Mesenchymal stem cell (in vitro differentiated cells and primary cell): ENCODE data around the gene ARID5B.
A peak's percentile ranks its signal among the peaks of the same experiment; 100 is the strongest.

ENCODE experiments used
- DNase-seq: peaks from one replicate; pipeline ENCODE4 v3.0.0-alpha.2; 2013
- H2AFZ ChIP-seq: one replicate; pipeline ENCODE4 v1.6.1; 2013; ENCODE audit warnings: low read depth, mild to moderate bottlenecking, control low read depth, inconsistent platforms, low read length, moderate library complexity
- H2AK5ac ChIP-seq: 2 replicates; pipeline ENCODE4 v1.6.1; 2013; ENCODE audit warnings: low read length, moderate library complexity, mild to moderate bottlenecking, inconsistent platforms; ENCODE audit not compliant: severe bottlenecking
- H2BK120ac ChIP-seq: one replicate; pipeline ENCODE4 v1.6.1; 2013; ENCODE audit warnings: low read depth, mild to moderate bottlenecking, inconsistent platforms, low read length, moderate library complexity
- H2BK12ac ChIP-seq, 2 experiments: one replicate each; pipeline ENCODE4 v1.6.1; 2013; ENCODE audit warnings: inconsistent platforms in 2 of 2, low read length in 2 of 2, mild to moderate bottlenecking in 2 of 2, moderate library complexity in 2 of 2, control low read depth in 1 of 2
- H2BK15ac ChIP-seq: one replicate; pipeline ENCODE4 v1.6.1; 2013; ENCODE audit warnings: mild to moderate bottlenecking, low read depth, inconsistent platforms; ENCODE audit not compliant: poor library complexity, severe bottlenecking
- H2BK5ac ChIP-seq: 2 replicates; pipeline ENCODE4 v1.6.1; 2013; ENCODE audit warnings: low read depth, mild to moderate bottlenecking, low read length, control low read depth, inconsistent platforms; ENCODE audit not compliant: poor library complexity, severe bottlenecking
- H3K14ac ChIP-seq, 2 experiments: one replicate each; pipeline ENCODE4 v1.6.1; 2013; ENCODE audit warnings: inconsistent platforms in 2 of 2, low read length in 2 of 2, control low read depth in 1 of 2, mild to moderate bottlenecking in 1 of 2, moderate library complexity in 1 of 2
- H3K18ac ChIP-seq, 2 experiments: one replicate each; pipeline ENCODE4 v1.6.1; 2013; ENCODE audit warnings: inconsistent platforms in 2 of 2, low read length in 2 of 2, control low read depth in 1 of 2, low read depth in 1 of 2, mild to moderate bottlenecking in 1 of 2
- H3K23ac ChIP-seq, 2 experiments: one replicate each; pipeline ENCODE4 v1.6.1; 2013; ENCODE audit warnings: inconsistent platforms in 2 of 2, low read length in 2 of 2, mild to moderate bottlenecking in 2 of 2, moderate library complexity in 2 of 2, control low read depth in 1 of 2
- H3K27ac ChIP-seq: 2 replicates; pipeline ENCODE4 v1.5.1; 2013; ENCODE audit warnings: mild to moderate bottlenecking, moderate library complexity, low read length, control low read depth, inconsistent platforms; ENCODE audit not compliant: poor library complexity, severe bottlenecking
- H3K27me3 ChIP-seq, 2 experiments: 2 replicates each; pipeline versions ENCODE4 v1.6.1 to v1.7.0; 2013; ENCODE audit warnings: low read length in 2 of 2, mild to moderate bottlenecking in 2 of 2, moderate library complexity in 2 of 2, control low read depth in 1 of 2, inconsistent platforms in 1 of 2; ENCODE audit not compliant: control insufficient read depth in 1 of 2, insufficient read depth in 1 of 2
- H3K36me3 ChIP-seq, 2 experiments: 2 replicates each; pipeline versions ENCODE4 v1.6.1 to v1.7.0; 2013; ENCODE audit warnings: low read length in 2 of 2, control low read depth in 1 of 2, inconsistent platforms in 1 of 2, low read depth in 1 of 2, mild to moderate bottlenecking in 1 of 2; ENCODE audit not compliant: insufficient read depth in 2 of 2, control insufficient read depth in 1 of 2
- H3K4ac ChIP-seq, 2 experiments: one replicate each; pipeline ENCODE4 v1.6.1; 2013; ENCODE audit warnings: inconsistent platforms in 2 of 2, low read length in 2 of 2, mild to moderate bottlenecking in 2 of 2, moderate library complexity in 2 of 2, control low read depth in 1 of 2, low read depth in 1 of 2
- H3K4me1 ChIP-seq: 2 replicates; pipeline ENCODE4 v1.6.1; 2013; ENCODE audit warnings: low read depth, low read length, control low read depth; ENCODE audit not compliant: control insufficient read depth, insufficient read depth
- H3K4me2 ChIP-seq: 2 replicates; pipeline ENCODE4 v1.6.1; 2013; ENCODE audit warnings: low read length, mild to moderate bottlenecking, inconsistent platforms; ENCODE audit not compliant: poor library complexity, severe bottlenecking
- H3K4me3 ChIP-seq, 2 experiments: 2 replicates each; pipeline versions ENCODE4 v1.5.1 to v1.7.0; 2013; ENCODE audit warnings: low read length in 2 of 2, mild to moderate bottlenecking in 2 of 2, control low read depth in 1 of 2, low read depth in 1 of 2; ENCODE audit not compliant: insufficient read depth in 1 of 2
- H3K79me1 ChIP-seq: replicated peaks from 2 replicates; pipeline ENCODE4 v1.6.1; 2013; ENCODE audit warnings: mild to moderate bottlenecking, control low read depth, low read length, inconsistent platforms; ENCODE audit not compliant: poor library complexity, severe bottlenecking
- H3K9ac ChIP-seq: 2 replicates; pipeline ENCODE4 v1.7.0; 2013; ENCODE audit warnings: mild to moderate bottlenecking, low read length, moderate library complexity
- H3K9me3 ChIP-seq: 2 replicates; pipeline ENCODE4 v1.7.0; 2013; ENCODE audit warnings: mild to moderate bottlenecking, low read length; ENCODE audit not compliant: control insufficient read depth
- H4K8ac ChIP-seq: one replicate; pipeline ENCODE4 v1.6.1; 2013; ENCODE audit warnings: inconsistent platforms, mild to moderate bottlenecking, low read length, moderate library complexity
- H4K91ac ChIP-seq: one replicate; pipeline ENCODE4 v1.6.1; 2013; ENCODE audit warnings: mild to moderate bottlenecking, low read length, inconsistent platforms
- WGBS: methylation state at CpG from one replicate; pipeline ENCODE4 v1.1.7; 2013; ENCODE audit warnings: mixed read lengths; 5-methylcytosine and 5-hydroxymethylcytosine counted together

Gene ARID5B

GRCh38 chr10:62109587-62110293 is 208.2 kb downstream of the ARID5B start:
- H4K8ac ChIP-seq: no peak overlapping the region
- no peak overlapping the region for H2AK5ac ChIP-seq
- no peaks in the 10 kb centered on the region for H3K36me3 ChIP-seq
- no peaks in the 10 kb centered on the region for H3K79me1 ChIP-seq
- no peak overlapping the region for H4K91ac ChIP-seq
- no peak overlapping the region for H2BK5ac ChIP-seq
- H3K14ac ChIP-seq: no peak overlapping the region
- no peak overlapping the region for H3K9ac ChIP-seq
- no peak overlapping the region for H3K4me3 ChIP-seq
- H3K4ac ChIP-seq: no peak overlapping the region
- H3K9me3 ChIP-seq: no peaks in the 10 kb centered on the region
- H3K27ac ChIP-seq: no peak overlapping the region
- no peak overlapping the region for H3K4me2 ChIP-seq
- H2BK12ac ChIP-seq: peak overlapping the region in 1 of 2 experiments; percentile 41
- no peak for DNase-seq
- H3K23ac ChIP-seq: no peak overlapping the region
- no peak overlapping the region for H3K18ac ChIP-seq
- no peaks in the 10 kb centered on the region for H3K27me3 ChIP-seq
- no peak overlapping the region for H2BK120ac ChIP-seq
- 100% methylated on average over 1 of the region's 1 CpG for WGBS
- H2AFZ ChIP-seq: no peak overlapping the region
- peaks cover 2% of the 10 kb centered on the region for H3K4me1 ChIP-seq
- no peak overlapping the region for H2BK15ac ChIP-seq

- Histone ChIP-seq H3K36me3 (no peaks in the 10 kb centered on the region), H3K9ac (no peak overlapping the region), H3K4ac (no peak overlapping the region), H2AK5ac (no peak overlapping the region), H3K18ac (no peak overlapping the region), H3K23ac (no peak overlapping the region), H2BK12ac (no peak overlapping the region), H2AFZ (no peak overlapping the region), H3K4me2 (no peak overlapping the region), H3K9me3 (no peaks in the 10 kb centered on the region), H3K4me3 (no peak overlapping the region), H3K4me1 (no peaks in the 10 kb centered on the region), H2BK120ac (no peak overlapping the region), H3K79me1 (no peaks in the 10 kb centered on the region), H3K27me3 (no peaks in the 10 kb centered on the region), H4K91ac (no peak overlapping the region), H2BK15ac (no peak overlapping the region), H3K14ac (no peak overlapping the region), H3K27ac (no peak overlapping the region), H2BK5ac (no peak overlapping the region), H4K8ac (no peak overlapping the region)
- no peak for DNase-seq
Observed at GRCh38 chr10:62112300-62112699, 210.8 kb downstream of the ARID5B start.

- no peak for DNase-seq
- Histone ChIP-seq H3K9me3 (no peaks in the 10 kb centered on the region), H3K9ac (no peak overlapping the region), H2BK120ac (no peak overlapping the region), H3K27me3 (no peaks in the 10 kb centered on the region), H3K23ac (no peak overlapping the region), H3K36me3 (no peaks in the 10 kb centered on the region), H2BK5ac (no peak overlapping the region), H3K4me2 (no peak overlapping the region), H3K4ac (no peak overlapping the region), H3K14ac (no peak overlapping the region), H4K91ac (no peak overlapping the region), H2AFZ (no peak overlapping the region), H3K27ac (no peak overlapping the region), H3K4me3 (no peak overlapping the region), H3K18ac (no peak overlapping the region), H2AK5ac (no peak overlapping the region), H3K79me1 (no peaks in the 10 kb centered on the region), H3K4me1 (no peaks in the 10 kb centered on the region), H4K8ac (no peak overlapping the region), H2BK12ac (no peak overlapping the region), H2BK15ac (no peak overlapping the region)
- WGBS: 89% methylated on average over 4 of the region's 4 CpGs
Observed at GRCh38 chr10:62112963-62113362, 211.5 kb downstream of the ARID5B start.

GRCh38 chr10:62113680-62114079 is 212.2 kb downstream of the ARID5B start:
- H3K4ac ChIP-seq: no peak overlapping the region
- no peak for DNase-seq
- no peak overlapping the region for H2BK15ac ChIP-seq
- no peak overlapping the region for H2AFZ ChIP-seq
- no peak overlapping the region for H4K8ac ChIP-seq
- no peak overlapping the region for H3K27ac ChIP-seq
- no peak overlapping the region for H2BK12ac ChIP-seq
- H4K91ac ChIP-seq: no peak overlapping the region
- H3K9ac ChIP-seq: no peak overlapping the region
- H3K4me2 ChIP-seq: no peak overlapping the region
- H3K23ac ChIP-seq: no peak overlapping the region
- H2AK5ac ChIP-seq: no peak overlapping the region
- H3K9me3 ChIP-seq: no peaks in the 10 kb centered on the region
- no peak overlapping the region for H3K4me3 ChIP-seq
- H2BK5ac ChIP-seq: no peak overlapping the region
- H3K79me1 ChIP-seq: no peaks in the 10 kb centered on the region
- no peaks in the 10 kb centered on the region for H3K27me3 ChIP-seq
- H3K18ac ChIP-seq: no peak overlapping the region
- WGBS: 100% methylated on average over 4 of the region's 4 CpGs
- no peaks in the 10 kb centered on the region for H3K4me1 ChIP-seq
- no peaks in the 10 kb centered on the region for H3K36me3 ChIP-seq
- H2BK120ac ChIP-seq: no peak overlapping the region
- no peak overlapping the region for H3K14ac ChIP-seq
